Activated T-helper 1 cell treated with anti-CD3 and anti-CD28 coated beads, Interleukin-12 subunit alpha, Interleukin-12 subunit beta, Interleukin-2, Interleukin-4 antibody, amounts not matched to agents 30 ng/mL and 10 ng/mL and 1 ng/mL, durations not matched to agents 14 hours and 24 hours and 36 hours (primary cell): Measurements from ENCODE around the gene ELOA. TPM values are rescaled to one million over a fixed set of nuclear protein-coding genes. Genes with fewer than 3 reads are reported as not detected.
"Not testable (repeated sequence)": the region's sequence is repeated elsewhere in the genome, so short reads cannot be mapped to it uniquely, and the experiment has no call there.

Experiments
- DNase-seq: peaks from one replicate; pipeline ENCODE4 v3.0.0; 2021; ENCODE audit warnings: low spot score
- H3K27ac Mint-ChIP-seq: one replicate; pipeline ENCODE4 v1.8.0; 2021; ENCODE audit warnings: mild to moderate bottlenecking, mixed read lengths
- H3K27me3 Mint-ChIP-seq: one replicate; pipeline ENCODE4 v1.8.0; 2022; ENCODE audit warnings: mild to moderate bottlenecking, moderate library complexity, mixed read lengths; ENCODE audit not compliant: insufficient read depth
- H3K36me3 Mint-ChIP-seq: one replicate; pipeline ENCODE4 v1.8.0; 2021; ENCODE audit warnings: low read depth, mixed read lengths
- H3K4me1 Mint-ChIP-seq: one replicate; pipeline ENCODE4 v1.8.0; 2021; ENCODE audit warnings: low read depth, mixed read lengths
- H3K4me3 Mint-ChIP-seq: one replicate; pipeline ENCODE4 v1.8.0; 2021; ENCODE audit warnings: mild to moderate bottlenecking, moderate library complexity, mixed read lengths
- H3K9me3 Mint-ChIP-seq: one replicate; pipeline ENCODE4 v1.8.0; 2021; ENCODE audit warnings: mixed read lengths
- intact Hi-C: fragments of 100-400 bp; cut with micrococcal nuclease; formaldehyde crosslinking; loops from one replicate; pipeline ENCODE4 v1.15.1; 2024
- total RNA-seq: library from RNA; stranded (reverse); gene quantifications from 2 replicates; pipeline ENCODE4 v1.2.3, GENCODE V29; 2022

ELOA gene
- total RNA-seq, 1 donor from 2014 or later, result 54.5 TPM

GRCh38 chr1:23793861-23794731 lies 50.8 kb downstream of the ELOA start:
- H3K27ac Mint-ChIP-seq, result no peak overlapping the region

GRCh38 chr1:23794732-23795182 lies 51.5 kb downstream of the ELOA start:
- H3K4me3 Mint-ChIP-seq, DNase-seq, H3K27ac Mint-ChIP-seq, H3K9me3 Mint-ChIP-seq, intact Hi-C loops, H3K27me3 Mint-ChIP-seq: not testable (repeated sequence)
- Mint-ChIP-seq H3K36me3 (peaks cover 19% of the 10 kb centered on the region), H3K4me1 (peaks cover 23% of the 10 kb centered on the region)

More at GRCh38 chr1:23793861-23794731, 50.8 kb downstream of the ELOA start:
- peaks cover 19% of the 10 kb centered on the region for H3K36me3 Mint-ChIP-seq
- intact Hi-C loops, result no loop called here
- peaks cover 16% of the 10 kb centered on the region for H3K4me1 Mint-ChIP-seq
- no peak for DNase-seq
- peak overlapping the region; percentile 11 for H3K4me3 Mint-ChIP-seq
- no peaks in the 10 kb centered on the region for H3K27me3 Mint-ChIP-seq
- no peaks in the 10 kb centered on the region for H3K9me3 Mint-ChIP-seq

- no peak for DNase-seq
- H3K27me3 Mint-ChIP-seq, result peaks cover 2% of the 10 kb centered on the region
- peaks cover 19% of the 10 kb centered on the region for H3K36me3 Mint-ChIP-seq
- H3K4me1 Mint-ChIP-seq, result peaks cover 17% of the 10 kb centered on the region
- no peak overlapping the region for H3K27ac Mint-ChIP-seq
- intact Hi-C loops, result no loop called here
- H3K9me3 Mint-ChIP-seq, result no peaks in the 10 kb centered on the region
- H3K4me3 Mint-ChIP-seq, result no peak overlapping the region
Measured at GRCh38 chr1:23795676-23796465, 52.6 kb downstream of the ELOA start.

- peaks cover 2% of the 10 kb centered on the region for H3K27me3 Mint-ChIP-seq
- H3K4me1 Mint-ChIP-seq, result peaks cover 17% of the 10 kb centered on the region
- no peak overlapping the region for H3K27ac Mint-ChIP-seq
- no peaks in the 10 kb centered on the region for H3K9me3 Mint-ChIP-seq
- H3K4me3 Mint-ChIP-seq, result no peak overlapping the region
- intact Hi-C loops, result no loop called here
- H3K36me3 Mint-ChIP-seq, result peaks cover 14% of the 10 kb centered on the region
- DNase-seq, result no peak
Measured at GRCh38 chr1:23796466-23797271, 53.4 kb downstream of the ELOA start.

GRCh38 chr1:23797478-23798448 lies 54.5 kb downstream of the ELOA start:
- H3K4me3 Mint-ChIP-seq, result no peak overlapping the region
- H3K36me3 Mint-ChIP-seq, result peaks cover 12% of the 10 kb centered on the region
- no peak overlapping the region for H3K27ac Mint-ChIP-seq
- H3K4me1 Mint-ChIP-seq, result peaks cover 13% of the 10 kb centered on the region
- DNase-seq, result no peak
- intact Hi-C loops, result no loop called here
- H3K9me3 Mint-ChIP-seq, result no peaks in the 10 kb centered on the region
- H3K27me3 Mint-ChIP-seq, result peaks cover 2% of the 10 kb centered on the region

- Mint-ChIP-seq H3K4me3 (peak overlapping the region; percentile 97), H3K27me3 (peaks cover 2% of the 10 kb centered on the region), H3K27ac (no peak overlapping the region), H3K36me3 (peaks cover 12% of the 10 kb centered on the region), H3K4me1 (peaks cover 13% of the 10 kb centered on the region), H3K9me3 (no peaks in the 10 kb centered on the region)
- no peak for DNase-seq
- intact Hi-C loops, result no loop called here
Measured at GRCh38 chr1:23798662-23799142, 55.4 kb downstream of the ELOA start.

GRCh38 chr1:23799255-23799569 lies 55.9 kb downstream of the ELOA start:
- Mint-ChIP-seq H3K27me3 (peaks cover 2% of the 10 kb centered on the region), H3K4me1 (peaks cover 13% of the 10 kb centered on the region), H3K36me3 (peaks cover 13% of the 10 kb centered on the region), H3K27ac (peak overlapping the region; percentile 88), H3K9me3 (no peaks in the 10 kb centered on the region), H3K4me3 (peak overlapping the region; percentile 97)
- no peak for DNase-seq
- intact Hi-C loops, result no loop called here

- Mint-ChIP-seq H3K4me1 (peaks cover 13% of the 10 kb centered on the region), H3K9me3 (no peaks in the 10 kb centered on the region), H3K27ac (peak overlapping the region; percentile 88), H3K36me3 (peaks cover 16% of the 10 kb centered on the region), H3K4me3 (peak overlapping the region; percentile 97), H3K27me3 (peaks cover 2% of the 10 kb centered on the region)
- peak; percentile 18 for DNase-seq
- intact Hi-C loops, result loop anchor here (1.0 to 5.0 kb wide), 9 partner anchors 8 to 1347 kb away; partner anchors contain the start of genes FUCA1, HMGCL, LYPLA2 and PITHD1
Measured at GRCh38 chr1:23799570-23800399, 56.5 kb downstream of the ELOA start.

- H3K4me3 Mint-ChIP-seq, result peak within 1 kb of the TSS; percentile 97
- H3K27me3 Mint-ChIP-seq, result peaks cover 2% of the 10 kb centered on the region
- H3K4me1 Mint-ChIP-seq, result peaks cover 13% of the 10 kb centered on the region
- intact Hi-C loops, result loop anchor here (1.0 to 5.0 kb wide), 9 partner anchors 9 to 1348 kb away; partner anchors contain the start of genes FUCA1, HMGCL, LYPLA2 and PITHD1
- DNase-seq, result peak; percentile 93
- no peaks in the 10 kb centered on the region for H3K9me3 Mint-ChIP-seq
- peaks cover 19% of the 10 kb centered on the region for H3K36me3 Mint-ChIP-seq
- peak within 1 kb of the TSS; percentile 88 for H3K27ac Mint-ChIP-seq
Measured at GRCh38 chr1:23800400-23801337, 57.4 kb downstream of the ELOA start, which contains the start of gene GALE. Gene GALE, minus strand, starts transcription at chr1:23800754. Its CDS starts 1,747 bp downstream, at chr1:23799007.

- intact Hi-C loops, result loop anchor here (2.0 to 5.0 kb wide), 2 partner anchors 67 to 1349 kb away; partner anchors contain the start of genes FUCA1 and ZBTB40
- Mint-ChIP-seq H3K9me3 (no peaks in the 10 kb centered on the region), H3K4me3 (peak overlapping the region; percentile 97), H3K4me1 (peaks cover 13% of the 10 kb centered on the region), H3K36me3 (peaks cover 20% of the 10 kb centered on the region), H3K27me3 (peaks cover 2% of the 10 kb centered on the region), H3K27ac (peak overlapping the region; percentile 67)
- no peak for DNase-seq
Measured at GRCh38 chr1:23801338-23801748, 58.1 kb downstream of the ELOA start.
